Activated T-cell treated with anti-CD3 and anti-CD28 coated beads, Interleukin-2, amount 50 U/mL, for 48 hours (primary cell): Measurements from ENCODE around the gene ZNF491.
"Not testable (repeated sequence)": the region's sequence is repeated elsewhere in the genome, so short reads cannot be mapped to it uniquely, and the experiment has no call there.

Experiments
- DNase-seq, 2 experiments: peaks; one replicate each; pipeline ENCODE4 v3.0.0-alpha.2; 2020

The ZNF491 gene

GRCh38 chr19:11807099-11807380 is 8.7 kb downstream of the ZNF491 start:
- DNase-seq, result no peak

DNA sequence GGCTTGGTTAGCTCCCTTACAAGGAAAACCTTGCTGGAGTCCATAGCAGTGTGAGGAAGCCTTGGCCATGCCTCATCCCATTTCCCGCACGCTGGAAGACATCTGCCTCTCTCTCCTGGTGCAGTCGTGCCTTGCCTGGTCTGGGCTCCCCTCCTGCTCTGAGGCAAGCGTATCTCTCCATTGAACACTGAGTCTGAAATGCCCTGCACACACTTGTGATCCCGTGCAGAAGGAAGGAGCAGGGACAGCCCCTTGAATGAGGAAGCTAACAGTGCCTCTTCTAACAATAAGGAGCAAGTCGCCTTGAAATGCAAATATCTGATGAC is 15.3 kb downstream of the ZNF491 start:
- DNase-seq, result no peak

DNA sequence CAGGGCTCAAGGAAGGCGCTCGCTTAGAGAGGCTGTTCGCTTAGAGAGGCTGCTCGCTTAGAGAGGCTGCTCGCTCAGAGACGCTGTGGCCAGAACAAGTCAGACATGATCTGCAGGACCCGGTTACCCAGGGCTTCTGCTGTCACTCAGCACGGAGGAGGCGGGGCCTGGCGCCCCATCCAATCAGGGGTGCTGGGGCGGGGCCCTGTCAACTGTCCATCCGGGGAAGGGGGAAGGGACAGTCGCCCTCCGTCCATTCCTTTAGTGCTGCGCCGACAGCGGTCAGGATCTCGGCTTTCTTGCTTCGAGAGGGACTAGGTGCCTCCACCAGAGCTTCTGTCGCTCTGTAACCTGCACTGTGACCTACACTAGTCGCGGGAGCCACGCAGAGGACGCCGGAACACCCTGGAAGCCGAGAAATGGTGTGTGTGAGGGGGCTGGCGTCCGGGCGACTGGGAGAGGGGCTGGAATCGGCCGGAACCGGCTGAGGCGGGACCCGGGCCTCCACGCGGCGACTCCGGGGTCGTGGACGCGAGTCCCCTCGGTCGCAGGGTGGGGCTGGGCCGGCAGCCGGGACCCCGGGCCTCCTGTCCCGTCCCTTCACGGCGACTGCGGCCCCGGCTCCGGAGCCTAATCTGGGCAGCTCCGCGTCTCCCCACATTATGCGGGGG is 15.8 kb downstream of the ZNF491 start, which contains the start of gene ZNF440:
Gene ZNF440, plus strand, starts transcription at position 245 of the 671 bp plus-strand sequence. Its CDS starts 175 bp downstream, at position 420.
- DNase-seq, result peak; percentile 93 to 94

DNA sequence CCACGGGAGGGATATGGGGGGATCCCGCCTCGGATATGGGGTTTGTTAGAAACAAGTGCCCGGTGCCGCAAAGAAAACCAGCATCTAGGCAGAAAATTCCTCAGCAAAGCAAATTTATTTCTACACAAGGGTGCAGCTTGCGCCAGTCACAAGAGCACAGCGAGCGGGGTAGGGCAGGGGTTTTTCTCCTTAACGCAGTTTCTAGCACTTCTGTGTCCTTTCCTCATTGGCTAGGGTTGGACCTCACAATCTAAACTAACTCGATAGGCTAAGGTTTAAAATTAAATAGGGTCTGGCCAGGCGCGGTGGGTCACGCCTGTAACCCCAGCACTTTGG is 16.3 kb downstream of the ZNF491 start:
- no peak for DNase-seq

GRCh38 chr19:11821474-11822109 is 23.3 kb downstream of the ZNF491 start:
- DNase-seq, result no peak

- DNase-seq, result not testable (repeated sequence)
Measured at GRCh38 chr19:11828957-11829876, 30.9 kb downstream of the ZNF491 start.

DNA sequence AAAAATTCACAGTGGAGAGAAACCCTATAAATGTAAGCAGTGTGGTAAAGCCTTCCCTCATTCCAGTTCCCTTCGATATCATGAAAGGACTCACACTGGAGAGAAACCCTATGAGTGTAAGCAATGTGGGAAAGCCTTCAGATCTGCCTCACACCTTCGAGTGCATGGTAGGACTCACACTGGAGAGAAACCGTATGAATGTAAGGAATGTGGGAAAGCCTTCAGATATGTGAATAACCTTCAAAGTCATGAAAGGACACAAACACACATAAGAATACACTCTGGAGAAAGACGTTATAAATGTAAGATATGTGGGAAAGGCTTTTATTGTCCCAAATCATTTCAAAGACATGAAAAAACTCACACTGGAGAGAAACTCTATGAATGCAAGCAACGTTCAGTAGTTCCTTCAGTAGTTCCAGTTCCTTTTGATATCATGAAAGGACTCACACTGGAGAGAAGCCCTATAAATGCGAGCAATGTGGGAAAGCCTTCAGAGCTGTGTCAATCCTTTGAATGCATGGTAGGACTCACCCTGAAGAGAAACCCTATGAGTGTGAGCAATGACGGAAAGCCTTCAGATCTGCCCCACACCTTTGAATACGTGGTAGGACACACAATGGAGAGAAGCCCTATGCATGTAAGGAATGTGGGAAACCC is 34.1 kb downstream of the ZNF491 start:
- DNase-seq, result no peak

- no peak for DNase-seq
Measured at GRCh38 chr19:11833541-11833940, 35.2 kb downstream of the ZNF491 start.

- DNase-seq, result not testable (repeated sequence)
Measured at GRCh38 chr19:11835626-11836066, 37.3 kb downstream of the ZNF491 start.

DNA sequence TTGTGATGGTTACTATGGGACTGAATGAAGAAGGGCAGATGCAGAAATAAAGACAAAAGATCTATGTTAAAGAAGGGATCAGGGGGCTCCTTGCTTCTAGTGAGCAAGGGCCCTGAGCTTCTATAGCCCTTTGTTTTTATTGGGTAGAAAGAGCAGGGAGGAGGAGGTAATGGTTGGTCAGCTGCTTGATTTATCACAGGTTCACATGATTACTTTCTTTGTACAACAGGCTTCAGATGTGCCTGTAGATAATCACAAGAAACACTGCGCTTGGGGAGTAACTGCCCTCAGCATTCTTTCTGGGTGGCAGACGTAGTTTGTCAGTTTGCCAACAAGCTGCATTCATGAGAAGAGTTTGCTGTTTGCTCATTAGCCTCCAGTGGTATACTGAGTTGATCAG is 45.4 kb downstream of the ZNF491 start:
- DNase-seq, result no peak

GRCh38 chr19:11847615-11848014 is 49.3 kb downstream of the ZNF491 start:
- not testable (repeated sequence) for DNase-seq

- no peak for DNase-seq
Measured at GRCh38 chr19:11848200-11848593, 49.9 kb downstream of the ZNF491 start.

DNA sequence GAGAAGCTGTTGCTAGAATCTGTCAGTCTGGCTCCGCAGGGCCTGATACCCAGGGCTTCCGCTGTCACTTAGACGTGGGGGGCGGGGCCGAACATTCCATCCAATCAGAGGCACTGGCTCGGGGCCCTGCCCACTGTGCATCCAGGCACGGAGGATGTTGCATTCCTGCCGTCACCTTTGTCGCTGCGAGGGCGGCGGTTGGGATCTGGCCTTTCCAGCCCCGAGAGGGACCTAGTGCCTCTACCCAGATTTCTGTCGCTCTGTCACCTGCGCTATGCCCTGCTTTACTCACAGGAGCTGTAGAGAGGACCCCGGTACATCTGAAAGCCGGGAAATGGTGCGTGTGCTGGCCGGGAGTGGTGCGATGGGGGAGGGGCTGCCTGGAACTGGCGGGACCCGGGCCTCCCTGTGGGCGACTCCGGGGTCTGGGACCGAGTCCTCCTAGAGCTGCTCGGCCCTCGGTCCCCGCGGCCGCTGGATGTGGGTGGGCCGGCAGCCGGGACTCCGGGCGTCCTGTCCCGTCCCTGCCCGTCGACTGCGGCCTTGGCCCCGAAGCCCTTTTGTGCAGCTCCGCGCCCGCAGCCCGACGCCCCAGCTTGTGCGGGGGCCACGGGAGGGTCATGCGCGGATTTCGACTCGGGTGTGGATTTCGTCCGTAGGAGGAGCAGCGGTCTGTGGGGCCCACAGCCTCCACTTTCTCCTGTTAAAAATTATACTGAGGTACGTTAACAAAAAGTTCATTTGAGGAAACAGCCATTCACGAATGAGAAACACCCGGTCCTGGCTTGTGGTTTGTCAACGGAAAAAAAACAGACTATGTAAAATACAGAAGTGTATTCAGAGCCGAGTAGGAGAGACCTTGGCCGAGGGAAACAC is 50.5 kb downstream of the ZNF491 start, which contains the start of gene ZNF439:
Gene ZNF439, plus strand, starts transcription at position 133 of the 876 bp plus-strand sequence. Its CDS starts 142 bp downstream, at position 275.
- DNase-seq, result peak; percentile 89 to 90

- DNase-seq, result not testable (repeated sequence)
Measured at GRCh38 chr19:11850289-11850688, 52.0 kb downstream of the ZNF491 start.

GRCh38 chr19:11853358-11853757 is 55.0 kb downstream of the ZNF491 start:
- no peak for DNase-seq

- no peak for DNase-seq
Measured at GRCh38 chr19:11856596-11857250, 58.4 kb downstream of the ZNF491 start.
